IPS-18c (cell line): ENCODE data around the gene ABHD6.
"Not testable (repeated sequence)": the region's sequence is repeated elsewhere in the genome, so short reads cannot be mapped to it uniquely, and the experiment has no call there.

Experiments used
- H3K4me3 ChIP-seq: 2 replicates; pipeline ENCODE4 v1.7.0; 2013; ENCODE audit warnings: low read depth, mild to moderate bottlenecking, low read length, moderate library complexity; ENCODE audit not compliant: insufficient read depth
- H3K9me3 ChIP-seq: one replicate; pipeline ENCODE4 v1.6.1; 2013; ENCODE audit warnings: mild to moderate bottlenecking, low read length, moderate library complexity; ENCODE audit not compliant: control insufficient read depth, insufficient read depth

The ABHD6 gene

DNA sequence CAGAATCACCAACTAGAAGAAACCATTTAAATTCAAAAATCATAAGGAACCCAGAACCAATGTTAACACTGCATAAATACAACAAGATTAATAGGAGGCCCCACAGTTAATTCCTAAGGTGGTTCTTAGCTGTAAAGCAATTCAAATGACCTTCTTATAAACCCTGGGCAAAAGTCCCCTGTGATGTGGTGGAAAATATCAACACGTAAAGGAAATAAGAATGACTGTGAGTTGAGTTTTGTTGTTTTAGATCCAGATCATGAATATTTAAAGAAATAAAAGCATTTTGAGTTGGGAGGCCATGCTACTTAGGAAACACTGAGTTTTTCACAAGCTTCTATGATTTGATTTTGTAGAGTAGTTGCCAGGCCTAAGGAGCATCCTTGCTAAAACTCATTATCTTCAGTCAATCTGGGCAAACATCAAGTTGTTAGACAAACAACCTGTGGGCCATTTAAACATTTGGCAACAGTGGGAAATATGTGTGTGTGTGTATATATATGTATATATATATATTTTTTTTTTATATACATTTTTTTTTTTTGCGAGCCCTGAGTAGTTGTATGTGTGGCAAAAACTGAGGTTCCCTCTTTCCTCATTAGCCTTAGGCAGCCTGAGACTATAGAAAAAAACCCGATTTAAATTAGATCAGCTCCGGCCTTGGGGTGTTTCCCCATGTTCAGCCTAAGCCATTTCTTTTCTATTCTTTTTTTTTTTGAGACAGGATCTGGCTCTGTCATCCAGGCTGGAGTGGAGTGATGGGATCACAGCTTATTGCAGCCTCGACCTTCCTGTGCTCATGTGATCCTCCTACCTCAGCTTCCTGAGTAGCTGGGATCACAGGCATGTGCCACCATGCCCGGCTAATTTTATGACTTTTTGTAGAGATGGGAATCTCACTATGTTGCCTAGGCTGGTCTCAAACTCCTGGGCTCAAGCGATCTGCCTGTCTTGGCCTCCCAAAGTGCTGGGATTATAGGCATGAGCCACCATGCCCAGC, 87.1 kb downstream of the ABHD6 start:
- Histone ChIP-seq H3K9me3 (no peaks in the 10 kb centered on the region), H3K4me3 (no peak overlapping the region)

- H3K9me3 ChIP-seq: peaks cover under 1% of the 10 kb centered on the region
- no peak overlapping the region for H3K4me3 ChIP-seq
These were observed 88.0 kb downstream of the ABHD6 start for GRCh38 chr3:58325525-58325992.

- Histone ChIP-seq H3K4me3 (no peak overlapping the region), H3K9me3 (peaks cover 2% of the 10 kb centered on the region)
These were observed 88.8 kb downstream of the ABHD6 start for GRCh38 chr3:58326267-58326900.

DNA sequence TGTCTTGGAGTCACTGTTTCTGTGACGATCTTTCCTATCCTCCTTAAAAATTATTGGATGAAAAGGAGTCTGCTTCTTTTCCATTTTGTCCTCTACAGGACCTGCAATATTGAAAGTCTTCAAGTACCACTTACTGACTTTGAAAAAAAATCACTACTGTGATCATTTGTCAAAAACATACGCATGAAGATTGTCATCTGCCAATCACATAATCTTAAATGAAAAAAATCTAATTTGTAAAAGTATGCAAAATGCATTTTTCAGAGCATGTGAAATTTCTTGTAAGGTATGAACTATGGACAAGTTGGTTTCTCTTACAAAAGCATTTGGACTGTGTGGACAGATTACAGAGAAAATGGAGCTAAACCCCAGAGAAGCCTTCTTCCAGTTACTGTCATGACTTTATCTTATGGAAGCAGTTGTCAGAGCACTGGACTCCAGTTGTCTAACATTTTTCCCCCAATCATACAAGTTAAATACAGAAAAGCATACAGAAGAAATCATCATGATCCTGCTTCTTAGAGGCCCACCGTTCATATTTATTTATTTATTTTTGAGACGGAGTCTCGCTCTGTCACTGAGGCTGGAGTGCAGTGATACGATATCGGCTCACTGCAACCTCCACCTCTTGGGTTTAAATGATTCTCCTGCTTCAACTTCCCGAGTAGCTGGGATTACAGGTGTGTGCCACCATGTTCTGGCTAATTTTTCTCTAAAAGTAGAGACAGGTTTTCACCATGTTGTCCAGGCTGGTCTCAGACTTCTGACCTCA, 91.7 kb downstream of the ABHD6 start:
- Histone ChIP-seq H3K9me3 (peaks cover 2% of the 10 kb centered on the region), H3K4me3 (no peak overlapping the region)

GRCh38 chr3:58329922-58330413, 92.4 kb downstream of the ABHD6 start:
- no peak overlapping the region for H3K4me3 ChIP-seq
- peaks cover 2% of the 10 kb centered on the region for H3K9me3 ChIP-seq

DNA sequence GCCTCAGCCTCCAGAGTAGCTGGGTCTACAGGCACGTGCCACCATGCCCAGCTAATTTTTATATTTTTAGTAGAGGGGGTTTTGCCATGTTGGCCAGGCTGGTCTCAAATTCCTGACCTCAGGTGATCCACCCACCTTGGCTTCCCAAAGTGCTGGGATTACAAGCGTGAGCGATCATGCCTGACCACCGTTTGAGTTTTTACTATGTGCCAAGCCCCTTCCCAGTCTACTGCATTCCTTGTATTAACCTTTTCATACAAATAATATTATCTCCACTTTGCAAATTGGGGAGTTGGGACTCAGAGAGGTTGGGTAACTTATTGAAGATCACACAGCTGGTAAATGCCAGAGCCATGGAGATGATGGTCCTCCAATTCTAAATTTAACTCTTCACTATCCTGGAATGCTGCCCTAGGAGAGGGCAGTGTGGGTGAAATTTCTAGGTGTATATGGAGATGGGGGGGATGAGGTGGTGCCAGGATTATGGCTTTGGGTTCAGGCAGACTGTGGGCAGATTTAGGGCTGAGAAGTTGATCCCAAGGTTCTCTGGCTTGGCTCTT, 94.1 kb downstream of the ABHD6 start:
- no peak overlapping the region for H3K4me3 ChIP-seq
- H3K9me3 ChIP-seq: peaks cover 2% of the 10 kb centered on the region

GRCh38 chr3:58332575-58333188, 95.1 kb downstream of the ABHD6 start, which contains the start of gene PXK:
PXK (plus strand) TSS chr3:58332892; CDS start chr3:58332989, 97 bp downstream.
- Histone ChIP-seq H3K4me3 (peak within 1 kb of the TSS; percentile 68), H3K9me3 (peaks cover 2% of the 10 kb centered on the region)

GRCh38 chr3:58333206-58334012, 95.8 kb downstream of the ABHD6 start:
- Histone ChIP-seq H3K9me3 (peaks cover 2% of the 10 kb centered on the region), H3K4me3 (peak overlapping the region; percentile 68)

GRCh38 chr3:58334013-58334321, 96.4 kb downstream of the ABHD6 start:
- Histone ChIP-seq H3K4me3 (peak overlapping the region; percentile 68; the same call in 1 of the 2 replicates), H3K9me3 (peaks cover 2% of the 10 kb centered on the region)

DNA sequence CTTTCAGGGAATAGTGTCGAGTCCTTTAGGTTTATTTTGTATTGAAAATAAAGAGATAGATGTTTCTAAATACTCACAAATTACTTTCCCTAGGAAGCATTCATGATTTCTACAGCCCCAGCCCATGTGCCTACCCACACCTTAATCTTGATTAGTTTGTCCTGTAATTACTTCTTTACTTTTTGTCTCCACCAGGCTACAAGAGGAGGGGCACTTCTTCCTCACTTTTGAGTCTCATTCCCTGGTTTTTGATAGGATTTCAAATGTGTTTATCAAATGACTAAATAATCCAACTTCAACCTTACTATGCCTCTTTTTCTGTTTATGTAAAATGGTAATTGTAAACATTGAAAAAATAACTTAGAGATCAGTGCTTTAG, 96.9 kb downstream of the ABHD6 start:
- H3K9me3 ChIP-seq: peaks cover 2% of the 10 kb centered on the region
- no peak overlapping the region for H3K4me3 ChIP-seq

DNA sequence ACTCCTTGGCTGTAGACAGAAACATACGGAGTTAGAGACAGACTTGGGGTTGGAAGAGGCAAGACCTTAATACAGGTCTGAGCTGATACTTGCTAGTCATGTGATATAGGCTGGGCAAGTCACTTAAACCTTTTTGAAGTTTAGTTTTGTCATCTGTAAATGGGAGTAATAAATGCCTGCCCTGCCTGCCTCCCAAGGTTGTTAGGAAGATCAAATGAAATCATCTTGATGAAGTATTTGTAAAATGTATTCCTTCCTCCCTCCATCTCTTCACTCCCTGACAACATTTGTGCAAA, 98.0 kb downstream of the ABHD6 start:
- Histone ChIP-seq H3K9me3 (peaks cover 2% of the 10 kb centered on the region), H3K4me3 (no peak overlapping the region)

- Histone ChIP-seq H3K4me3 (no peak overlapping the region), H3K9me3 (no peaks in the 10 kb centered on the region)
These were observed 98.7 kb downstream of the ABHD6 start for GRCh38 chr3:58336135-58336882.

- H3K4me3 ChIP-seq: no peak overlapping the region
- H3K9me3 ChIP-seq: no peaks in the 10 kb centered on the region
These were observed 99.6 kb downstream of the ABHD6 start for GRCh38 chr3:58337190-58337589.

DNA sequence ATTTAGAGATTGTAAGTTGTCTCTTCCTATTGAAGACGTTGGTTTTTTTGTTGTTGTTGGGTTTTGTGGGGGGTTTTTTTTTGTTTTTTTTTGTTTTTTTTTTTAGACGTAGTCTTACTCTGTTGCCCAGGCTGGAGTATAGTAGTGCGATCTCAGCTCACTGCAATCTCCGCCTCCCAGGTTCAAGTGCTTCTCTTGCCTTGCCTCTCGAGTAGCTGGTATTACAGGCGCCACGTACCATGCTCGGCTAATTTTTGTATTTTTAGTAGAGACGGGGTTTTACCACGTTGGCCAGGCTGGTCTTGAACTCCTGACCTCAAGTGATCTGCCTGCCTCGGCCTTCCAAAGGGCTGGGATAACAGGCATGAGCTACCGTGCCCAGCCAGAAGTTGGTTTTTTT, 101.6 kb downstream of the ABHD6 start:
- not testable (repeated sequence) for H3K4me3 ChIP-seq, H3K9me3 ChIP-seq

DNA sequence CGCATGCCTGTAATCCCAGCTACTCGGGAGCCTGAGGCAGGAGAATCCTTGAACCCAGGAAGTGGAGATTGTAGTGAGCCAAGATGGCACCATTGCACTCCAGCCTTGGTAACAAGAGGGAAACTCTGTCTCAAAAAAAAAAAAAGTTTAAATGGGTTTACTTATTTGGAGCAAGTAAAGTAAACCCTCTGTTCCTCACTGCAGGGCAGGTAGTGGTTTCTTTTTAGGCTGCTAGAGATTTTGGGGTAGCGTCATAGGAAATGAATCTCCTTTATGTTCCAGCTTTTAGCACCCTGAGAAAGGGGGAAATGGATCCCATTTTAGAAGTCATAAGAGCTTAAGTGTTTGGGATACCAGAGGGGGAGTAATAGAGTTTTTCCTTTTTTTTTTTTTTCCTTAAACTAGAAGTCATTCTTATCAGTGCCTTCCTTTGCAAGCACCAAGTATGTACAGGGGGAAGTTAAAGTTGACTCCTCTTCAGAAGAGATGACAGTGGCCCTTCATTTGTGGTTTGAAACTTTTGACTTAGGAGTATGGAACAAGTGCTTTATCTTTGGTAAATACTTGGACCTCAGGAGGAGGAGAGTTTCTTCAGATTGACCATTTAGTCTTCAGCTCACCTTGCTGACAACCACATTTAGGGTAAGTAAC, 103.1 kb downstream of the ABHD6 start:
- no peak overlapping the region for H3K4me3 ChIP-seq
- H3K9me3 ChIP-seq: no peaks in the 10 kb centered on the region
